GM21737 (cell line): ENCODE measurements around the gene MSH3.
"Not testable (repeated sequence)": the region's sequence is repeated elsewhere in the genome, so short reads cannot be mapped to it uniquely, and the experiment has no call there.

ENCODE experiments used
- ATAC-seq: cut with Tn5 transposase; IDR thresholded peaks from one replicate; pipeline ENCODE4 v1.9.1; 2021; ENCODE audit warnings: mild to moderate bottlenecking, moderate library complexity; ENCODE audit not compliant: unreplicated experiment

The MSH3 gene

DNA sequence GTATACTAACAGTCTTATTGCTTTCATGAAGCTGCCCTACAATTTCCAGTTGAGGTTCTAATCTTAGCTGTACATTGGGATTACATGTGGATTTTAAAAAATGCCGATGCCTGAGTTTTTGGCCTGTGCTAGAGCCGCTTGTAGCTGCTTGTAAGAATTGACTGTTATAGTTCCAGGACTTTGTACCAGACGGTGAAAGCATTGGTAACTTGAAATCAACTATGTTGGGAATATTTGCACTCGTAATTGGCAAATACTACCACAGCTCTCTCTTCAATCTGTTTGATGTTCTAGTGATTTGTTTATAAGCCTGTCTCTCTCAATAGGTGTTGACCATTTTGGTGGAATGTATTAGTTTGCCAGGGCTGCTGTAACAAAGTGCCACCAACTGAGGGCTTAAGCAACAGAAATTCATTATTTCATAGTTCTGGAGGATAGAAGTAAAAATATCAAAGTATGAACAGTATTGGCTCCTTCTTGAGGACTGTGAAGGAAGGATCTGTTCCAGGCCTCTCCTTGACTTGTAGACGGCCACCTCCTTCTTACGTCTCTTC is 50.8 kb downstream of the MSH3 start:
- ATAC-seq: no peak

DNA sequence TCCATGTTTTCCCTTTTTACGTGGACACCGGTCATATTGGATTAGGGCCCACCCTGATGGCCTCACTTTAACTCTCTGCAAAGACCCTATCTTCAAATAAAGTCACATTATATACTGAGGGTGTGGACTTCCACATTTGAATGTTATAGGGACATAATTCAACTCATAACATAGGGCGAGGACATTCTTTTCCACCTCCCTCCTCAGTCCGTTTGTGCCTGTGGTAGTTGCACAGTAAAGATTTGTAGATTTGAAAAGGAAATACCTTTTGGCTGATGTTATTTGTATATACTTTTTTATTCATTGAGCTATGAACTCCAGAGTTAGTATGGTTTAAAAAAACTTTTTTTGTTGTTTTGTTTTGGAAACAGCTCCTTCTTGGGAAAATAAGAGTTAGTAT is 51.3 kb downstream of the MSH3 start:
- no peak for ATAC-seq

GRCh38 chr5:80706835-80707447 is 52.5 kb downstream of the MSH3 start:
- no peak for ATAC-seq

- no peak for ATAC-seq
Measured at GRCh38 chr5:80707645-80708044, 53.2 kb downstream of the MSH3 start.

- no peak for ATAC-seq
Measured at GRCh38 chr5:80711216-80711615, 56.8 kb downstream of the MSH3 start.

DNA sequence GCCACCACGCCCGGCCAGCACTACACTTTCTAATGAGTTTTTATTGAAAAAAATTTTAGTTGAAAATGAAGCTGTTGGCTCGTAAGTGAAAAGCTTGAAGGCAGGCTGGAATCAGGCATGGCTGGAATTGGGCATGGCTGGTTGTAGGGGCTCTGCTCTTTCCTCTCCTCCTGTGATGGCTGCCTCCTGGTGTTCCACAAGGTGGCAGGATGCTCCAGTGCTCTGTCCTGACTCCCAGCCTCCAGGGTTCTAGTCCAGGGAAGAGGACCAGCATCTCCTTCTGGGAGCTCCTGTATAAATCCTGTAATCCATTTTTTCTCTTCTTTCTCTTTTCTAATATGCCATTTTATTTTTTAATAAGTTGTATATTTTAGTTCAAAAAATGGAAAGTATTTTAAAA is 57.5 kb downstream of the MSH3 start:
- ATAC-seq: no peak

DNA sequence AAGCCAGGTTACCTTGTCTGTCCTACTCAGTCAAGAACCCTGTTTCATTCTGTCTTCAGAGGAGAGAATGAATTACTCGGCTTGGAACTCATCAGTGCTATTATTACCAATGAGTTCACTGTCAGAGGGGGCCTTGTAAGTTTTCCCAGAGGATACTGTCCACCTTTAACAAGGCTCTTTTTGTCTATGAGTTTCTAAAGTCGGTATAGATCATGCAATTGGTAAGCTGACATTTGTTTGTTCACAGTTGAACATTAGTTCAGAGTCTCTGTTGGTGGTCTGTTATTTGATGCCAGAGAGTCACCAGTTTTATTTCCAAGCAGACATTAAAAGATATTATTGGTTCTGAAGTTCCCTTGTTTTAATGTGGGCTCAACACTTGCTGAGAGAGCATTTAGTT is 58.5 kb downstream of the MSH3 start:
- ATAC-seq: no peak

- no peak for ATAC-seq
Measured at GRCh38 chr5:80713631-80714030, 59.2 kb downstream of the MSH3 start.

DNA sequence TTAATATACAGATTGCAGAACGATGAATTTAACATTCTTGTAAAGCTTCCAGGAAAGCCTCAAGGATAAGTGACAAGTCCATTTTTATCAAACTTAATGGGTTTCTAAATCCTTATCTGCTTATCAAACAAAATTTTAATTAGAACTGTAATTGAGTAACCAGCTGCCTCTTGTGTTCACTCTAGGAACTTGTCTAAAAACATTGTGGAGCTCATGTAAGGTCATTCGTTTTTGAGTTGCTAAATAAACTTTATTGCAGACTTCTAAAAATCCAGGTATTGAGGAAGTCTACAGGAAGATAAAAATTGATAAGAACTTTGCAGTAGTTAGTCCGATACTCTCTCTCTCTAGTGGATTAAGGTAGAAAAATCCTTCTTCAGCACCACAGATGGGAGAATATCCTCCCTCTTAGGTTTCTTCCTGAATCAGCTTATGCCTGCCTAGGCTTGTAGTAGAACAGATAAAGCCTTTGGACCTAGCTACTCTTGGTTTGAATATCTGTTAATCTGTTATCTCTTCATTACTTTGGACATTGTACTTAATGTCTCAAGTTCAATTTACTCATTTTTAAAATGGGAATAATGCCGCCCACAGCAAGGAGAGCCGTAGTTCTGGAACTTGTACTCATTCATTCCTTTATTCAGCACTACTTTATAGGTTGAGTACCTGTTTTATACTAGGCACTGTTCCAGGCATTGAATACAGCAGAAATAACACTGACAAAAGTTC is 60.3 kb downstream of the MSH3 start:
- ATAC-seq: no peak

DNA sequence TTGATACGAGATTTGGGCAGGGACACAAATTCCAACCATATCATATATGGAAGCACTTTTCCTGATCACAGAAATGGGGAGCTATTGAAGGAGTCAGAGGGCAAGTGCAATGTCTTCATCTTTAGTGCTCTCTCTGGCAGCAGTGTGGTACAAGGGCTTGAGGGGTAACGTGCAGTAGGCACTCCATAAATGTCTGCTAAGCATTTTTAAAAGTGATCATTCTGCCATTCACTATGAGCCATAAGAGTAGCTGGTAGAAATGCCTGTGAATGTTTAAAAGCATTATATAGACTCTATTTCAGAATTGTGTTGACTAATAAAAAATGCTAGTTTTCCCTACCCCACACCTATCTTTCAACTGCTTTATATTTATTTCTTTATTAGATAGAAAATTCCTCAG is 61.4 kb downstream of the MSH3 start:
- no peak for ATAC-seq

DNA sequence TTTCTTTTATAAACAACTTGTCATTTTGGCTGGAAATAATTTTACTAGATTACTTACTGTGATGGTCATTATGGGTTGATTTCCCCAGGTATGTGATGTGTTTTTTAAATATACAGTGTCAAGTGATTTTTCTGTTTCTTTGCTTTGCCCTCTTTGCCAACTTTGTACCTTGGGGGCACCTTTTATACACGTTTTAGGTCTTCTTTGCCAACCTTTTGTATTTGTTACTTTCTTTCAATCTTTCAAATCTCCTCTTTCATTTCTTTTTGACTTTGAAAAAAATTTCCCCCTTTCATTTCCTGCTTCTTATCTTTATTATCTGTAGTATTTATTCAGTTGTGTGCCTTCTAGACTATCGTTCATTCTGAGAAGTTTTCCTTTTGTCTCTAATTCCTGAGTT is 65.7 kb downstream of the MSH3 start:
- no peak for ATAC-seq

DNA sequence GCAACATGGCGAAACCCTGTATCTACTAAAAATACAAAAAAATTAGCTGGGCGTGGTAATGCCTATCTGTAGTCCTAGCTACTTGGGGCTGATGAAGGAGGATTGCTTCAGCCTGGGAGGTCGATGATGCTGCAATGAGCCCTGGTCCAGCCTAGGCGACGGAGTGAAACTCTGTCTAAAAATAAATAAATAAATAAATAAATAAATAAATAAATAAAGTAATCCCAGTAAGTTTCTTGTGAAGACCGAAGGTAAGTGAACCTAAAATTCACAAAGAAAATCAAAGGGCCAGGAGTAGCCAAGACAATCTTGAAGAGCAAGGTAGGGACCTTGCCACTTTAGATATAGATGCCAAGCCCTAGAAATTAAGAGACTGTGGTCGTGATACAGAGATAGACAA is 68.5 kb downstream of the MSH3 start:
- ATAC-seq: no peak

DNA sequence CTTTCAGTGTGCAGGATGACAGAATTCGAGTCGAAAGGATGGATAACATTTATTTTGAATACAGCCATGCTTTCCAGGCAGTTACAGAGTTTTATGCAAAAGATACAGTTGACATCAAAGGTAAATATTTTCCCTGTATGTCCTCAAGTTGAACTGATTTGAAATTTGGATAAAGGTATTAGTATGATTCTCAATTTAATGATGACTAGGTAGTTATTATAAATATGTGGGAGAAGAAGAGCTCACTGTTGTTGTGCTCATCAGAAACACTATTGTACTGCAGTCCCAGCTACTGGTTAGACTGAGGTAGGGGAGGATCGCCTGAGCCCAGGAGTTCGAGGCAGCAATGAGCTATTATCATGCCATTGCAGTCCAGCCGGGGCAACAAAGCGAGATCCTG is 71.0 kb downstream of the MSH3 start:
- no peak for ATAC-seq

- no peak for ATAC-seq
Measured at GRCh38 chr5:80736730-80737129, 82.3 kb downstream of the MSH3 start.

- ATAC-seq: no peak
Measured at GRCh38 chr5:80738466-80738865, 84.0 kb downstream of the MSH3 start.

- ATAC-seq: no peak
Measured at GRCh38 chr5:80739057-80739456, 84.6 kb downstream of the MSH3 start.

GRCh38 chr5:80739496-80739895 is 85.0 kb downstream of the MSH3 start:
- no peak for ATAC-seq

- no peak for ATAC-seq
Measured at GRCh38 chr5:80739898-80740297, 85.4 kb downstream of the MSH3 start.

DNA sequence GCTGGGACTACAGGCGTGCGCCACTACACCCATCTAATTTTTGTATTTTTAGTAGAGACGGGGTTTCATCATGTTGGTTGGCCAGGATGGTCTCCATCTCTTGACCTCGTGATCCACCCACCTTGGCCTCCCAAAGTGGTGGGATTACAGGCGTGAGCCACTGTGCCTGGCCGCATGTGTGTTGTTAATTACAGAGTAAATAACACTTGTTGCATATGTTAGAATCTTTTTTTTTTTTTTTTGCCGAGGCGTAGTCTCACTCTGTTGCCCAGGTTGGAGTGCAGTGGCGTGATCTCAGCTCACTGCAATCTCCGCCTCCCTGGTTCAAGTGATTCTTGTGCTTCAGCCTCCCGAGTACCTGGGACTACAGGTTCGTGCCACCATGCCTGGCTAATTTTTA is 86.0 kb downstream of the MSH3 start:
- not testable (repeated sequence) for ATAC-seq

GRCh38 chr5:80740999-80741398 is 86.5 kb downstream of the MSH3 start:
- no peak for ATAC-seq

DNA sequence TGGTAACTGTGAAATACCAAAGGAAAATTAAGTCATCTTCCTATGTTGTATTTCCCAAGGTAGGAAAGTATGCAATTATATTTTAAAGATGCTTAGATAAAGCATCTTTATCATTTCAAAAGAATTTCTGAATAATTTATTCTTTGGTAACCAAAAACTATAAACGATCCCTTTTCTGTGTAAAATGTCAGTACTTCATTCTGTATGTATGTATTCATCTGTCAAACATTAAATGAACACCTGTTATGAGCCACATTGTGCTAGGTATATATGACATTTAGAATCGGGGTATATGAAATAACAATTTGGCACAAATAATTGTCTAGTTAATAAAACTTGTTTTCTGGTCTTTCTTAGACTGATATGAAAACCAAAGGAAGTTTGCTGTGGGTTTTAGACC is 89.7 kb downstream of the MSH3 start:
- no peak for ATAC-seq

- ATAC-seq: no peak
Measured at GRCh38 chr5:80745490-80745889, 91.0 kb downstream of the MSH3 start.

DNA sequence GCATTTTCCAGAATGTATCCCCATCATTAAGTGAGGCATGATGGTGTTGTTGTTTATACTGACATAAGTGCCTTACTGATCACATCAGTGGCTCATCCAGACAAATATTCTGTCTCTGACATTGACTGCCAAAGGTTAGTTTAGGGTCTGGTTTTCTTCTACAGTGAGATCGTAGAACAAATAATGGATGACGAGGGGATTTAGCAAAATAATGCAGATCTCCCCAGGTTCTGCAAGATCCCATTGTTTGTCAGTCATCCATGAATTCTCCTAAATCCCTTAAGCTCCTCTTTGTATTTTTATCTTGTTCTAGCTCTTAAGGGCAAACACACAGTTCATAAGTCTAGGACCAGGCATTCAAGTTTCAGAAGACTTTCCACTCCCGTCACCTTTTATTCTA is 93.5 kb downstream of the MSH3 start:
- no peak for ATAC-seq
